RKO (cell line): Measurements from ENCODE around the gene ADAMTS17.

Experiments
- DNase-seq: peaks from one replicate; pipeline ENCODE4 v3.0.0-alpha.2; 2016; ENCODE audit warnings: low spot score

ADAMTS17 gene

GRCh38 chr15:100049936-100050876 is 291.6 kb downstream of the ADAMTS17 start:
- DNase-seq = no peak

- DNase-seq = no peak
Measured at GRCh38 chr15:100049483-100049882, 292.3 kb downstream of the ADAMTS17 start.

GRCh38 chr15:100048736-100049135 is 293.0 kb downstream of the ADAMTS17 start:
- no peak for DNase-seq

- DNase-seq = no peak
Measured at GRCh38 chr15:100043692-100044091, 298.1 kb downstream of the ADAMTS17 start.

GRCh38 chr15:100043068-100043641 is 298.6 kb downstream of the ADAMTS17 start:
- DNase-seq = no peak

GRCh38 chr15:100042558-100042957 is 299.2 kb downstream of the ADAMTS17 start:
- DNase-seq = no peak

GRCh38 chr15:100041127-100041828 is 300.5 kb downstream of the ADAMTS17 start:
- DNase-seq = no peak

- DNase-seq = no peak
Measured at GRCh38 chr15:100039994-100040393, 301.8 kb downstream of the ADAMTS17 start.

- DNase-seq = no peak
Measured at GRCh38 chr15:100038736-100039135, 303.0 kb downstream of the ADAMTS17 start.

- DNase-seq = no peak
Measured at GRCh38 chr15:100037901-100038300, 303.9 kb downstream of the ADAMTS17 start.

GRCh38 chr15:100036015-100036414 is 305.8 kb downstream of the ADAMTS17 start:
- DNase-seq = no peak

GRCh38 chr15:100034191-100034590 is 307.6 kb downstream of the ADAMTS17 start:
- no peak for DNase-seq

GRCh38 chr15:100033140-100033857 is 308.5 kb downstream of the ADAMTS17 start:
- no peak for DNase-seq

GRCh38 chr15:100032358-100033085 is 309.3 kb downstream of the ADAMTS17 start:
- DNase-seq = no peak

GRCh38 chr15:100031665-100032357 is 310.0 kb downstream of the ADAMTS17 start:
- no peak for DNase-seq

- no peak for DNase-seq
Measured at GRCh38 chr15:100030586-100031229, 311.1 kb downstream of the ADAMTS17 start.

GRCh38 chr15:100029868-100030479 is 311.8 kb downstream of the ADAMTS17 start:
- no peak for DNase-seq

- DNase-seq = no peak
Measured at GRCh38 chr15:100029045-100029444, 312.7 kb downstream of the ADAMTS17 start.

GRCh38 chr15:100026041-100026440 is 315.7 kb downstream of the ADAMTS17 start:
- no peak for DNase-seq

GRCh38 chr15:100022806-100023205 is 319.0 kb downstream of the ADAMTS17 start:
- no peak for DNase-seq
